ENCODE data around the gene NBPF4. TPM values are rescaled to one million over a fixed set of nuclear protein-coding genes. Genes with fewer than 3 reads are reported as not detected.
"Not testable (repeated sequence)": the region's sequence is repeated elsewhere in the genome, so short reads cannot be mapped to it uniquely, and the experiment has no call there.

The NBPF4 gene
- total RNA-seq: under 1 TPM in 1 of 2 donors, not detected in 1; 0.31 TPM

GRCh38 chr1:108243976-108244375, at the start of gene NBPF4:
TSS of gene NBPF4 (minus strand) at chr1:108244076. CDS start at chr1:108243761, 315 bp downstream.
- not testable (repeated sequence) for H3K27ac Mint-ChIP-seq; ATAC-seq (replicated peaks in 1 of 2); DNase-seq; H3K9me3 Mint-ChIP-seq; H3K36me3 Mint-ChIP-seq (ENCODE audit: insufficient read depth in 2 of 2); H3K4me3 Mint-ChIP-seq; H3K27me3 Mint-ChIP-seq (ENCODE audit: low read depth); H3K4me1 Mint-ChIP-seq (ENCODE audit: low read depth)

DNA sequence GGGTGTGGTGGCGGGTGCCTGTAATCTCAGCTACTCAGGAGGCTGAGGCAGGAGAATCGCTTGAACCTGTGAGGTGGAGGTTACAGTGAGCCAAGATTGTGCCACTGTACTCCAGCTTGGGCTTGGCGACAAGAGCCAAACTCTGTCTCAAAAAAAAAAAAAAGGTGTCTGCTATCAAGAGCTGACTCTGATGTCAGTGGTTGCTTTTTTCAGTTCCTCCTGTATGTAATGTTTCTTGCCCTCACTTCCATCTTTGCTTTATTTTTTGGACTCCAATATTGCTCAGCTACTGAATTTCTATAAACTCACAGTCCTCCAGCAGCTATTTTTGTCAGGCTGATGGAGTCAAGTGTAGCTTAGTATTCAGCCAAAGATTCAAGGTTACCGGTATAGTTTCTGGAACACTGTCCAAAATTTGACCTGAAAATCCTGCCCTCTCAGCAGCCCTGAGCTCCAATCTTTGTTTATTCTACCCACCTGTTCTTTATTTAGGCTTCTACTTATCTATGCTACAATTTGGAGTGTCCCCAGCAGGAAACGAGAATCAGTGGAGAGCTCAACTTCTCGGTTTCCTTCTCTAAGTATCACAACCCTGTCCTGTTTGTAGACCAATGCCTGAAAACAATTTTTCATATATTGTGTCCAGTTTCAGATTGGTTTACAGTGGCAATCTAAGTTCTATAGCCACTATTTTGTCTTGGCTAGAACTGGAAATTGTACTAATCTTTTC, 38.8 kb upstream of the NBPF4 start:
- not testable (repeated sequence) for H3K27me3 Mint-ChIP-seq (ENCODE audit: low read depth); H3K36me3 Mint-ChIP-seq (ENCODE audit: insufficient read depth in 2 of 2); H3K9me3 Mint-ChIP-seq; DNase-seq; H3K4me3 Mint-ChIP-seq; H3K27ac Mint-ChIP-seq; H3K4me1 Mint-ChIP-seq (ENCODE audit: low read depth); ATAC-seq (replicated peaks in 1 of 2)

- not testable (repeated sequence) for H3K9me3 Mint-ChIP-seq
Observed at GRCh38 chr1:108272485-108273327, 28.8 kb upstream of the NBPF4 start.

GRCh38 chr1:108267097-108267496, 23.2 kb upstream of the NBPF4 start:
- H3K4me1 Mint-ChIP-seq (ENCODE audit: low read depth); H3K36me3 Mint-ChIP-seq (ENCODE audit: insufficient read depth in 2 of 2); H3K4me3 Mint-ChIP-seq; H3K9me3 Mint-ChIP-seq; H3K27me3 Mint-ChIP-seq (ENCODE audit: low read depth); DNase-seq; ATAC-seq (replicated peaks in 1 of 2); H3K27ac Mint-ChIP-seq: not testable (repeated sequence)

More at GRCh38 chr1:108272485-108273327, 28.8 kb upstream of the NBPF4 start:
- not testable (repeated sequence) for DNase-seq; H3K4me1 Mint-ChIP-seq (ENCODE audit: low read depth); H3K36me3 Mint-ChIP-seq (ENCODE audit: insufficient read depth in 2 of 2); H3K27ac Mint-ChIP-seq; H3K27me3 Mint-ChIP-seq (ENCODE audit: low read depth); H3K4me3 Mint-ChIP-seq
- ATAC-seq (replicated peaks in 1 of 2): peak; percentile 94 to 95

DNA sequence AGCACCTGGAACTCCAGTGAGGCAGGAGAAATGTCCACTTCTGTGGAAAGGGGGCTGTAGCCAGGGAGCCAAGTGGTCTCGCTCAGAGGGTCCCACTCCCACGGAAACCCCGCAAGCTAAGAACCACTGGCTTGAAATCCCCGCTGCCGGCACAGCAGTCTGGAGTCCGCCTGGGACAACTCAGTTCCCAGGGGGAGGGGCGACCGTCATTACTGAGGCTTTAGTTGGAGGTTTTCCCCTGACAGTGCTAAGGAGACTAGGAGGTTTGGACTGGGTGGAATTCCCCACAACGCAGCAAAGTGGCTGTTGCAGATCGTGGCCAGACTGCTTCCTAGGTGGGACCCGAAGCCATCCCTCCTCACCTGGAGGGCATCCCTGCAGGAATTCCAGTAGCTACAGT, 18.1 kb upstream of the NBPF4 start:
- not testable (repeated sequence) for H3K9me3 Mint-ChIP-seq; ATAC-seq (replicated peaks in 1 of 2); H3K27me3 Mint-ChIP-seq (ENCODE audit: low read depth)

GRCh38 chr1:108261519-108261918, 17.6 kb upstream of the NBPF4 start:
- not testable (repeated sequence) for H3K27ac Mint-ChIP-seq; H3K27me3 Mint-ChIP-seq (ENCODE audit: low read depth); DNase-seq; H3K9me3 Mint-ChIP-seq; ATAC-seq (replicated peaks in 1 of 2); H3K4me1 Mint-ChIP-seq (ENCODE audit: low read depth); H3K4me3 Mint-ChIP-seq; H3K36me3 Mint-ChIP-seq (ENCODE audit: insufficient read depth in 2 of 2)

More for the DNA sequence above, 18.1 kb upstream of the NBPF4 start:
- H3K27ac Mint-ChIP-seq; DNase-seq; H3K4me1 Mint-ChIP-seq (ENCODE audit: low read depth); H3K4me3 Mint-ChIP-seq; H3K36me3 Mint-ChIP-seq (ENCODE audit: insufficient read depth in 2 of 2): not testable (repeated sequence)

DNA sequence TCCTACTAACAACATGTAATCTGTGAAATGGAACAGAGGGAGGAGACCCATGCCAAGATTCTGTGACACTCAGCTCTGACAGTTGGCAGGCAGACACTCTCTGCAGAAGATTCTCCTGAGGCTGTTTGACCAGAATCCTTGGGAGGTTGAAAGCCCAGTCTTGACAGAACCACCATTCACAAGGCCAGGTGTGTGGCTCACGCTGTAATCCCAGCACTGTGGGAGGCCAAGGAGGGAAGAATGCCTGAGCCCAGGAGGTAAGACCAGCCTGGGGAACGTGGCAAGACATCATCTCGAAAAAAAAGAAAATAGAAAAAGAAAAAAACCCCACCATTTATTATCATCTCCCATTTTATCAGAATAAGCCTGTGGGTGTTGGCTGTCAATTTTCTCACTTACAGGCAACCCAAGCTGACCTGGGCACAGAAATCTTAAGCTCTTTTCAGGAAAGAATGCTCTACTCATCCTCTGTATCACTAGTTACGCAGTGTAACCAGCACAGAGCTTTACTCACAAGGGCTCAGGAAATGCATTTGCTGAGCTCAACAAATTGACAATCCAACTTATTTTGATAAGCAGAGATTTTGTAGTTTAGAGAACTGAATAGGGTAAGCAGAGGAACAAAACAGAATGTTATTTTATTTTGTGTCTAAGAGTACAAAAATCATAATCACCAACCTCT, 16.8 kb upstream of the NBPF4 start:
- ATAC-seq (replicated peaks in 1 of 2); H3K27ac Mint-ChIP-seq; H3K9me3 Mint-ChIP-seq; H3K4me1 Mint-ChIP-seq (ENCODE audit: low read depth); H3K36me3 Mint-ChIP-seq (ENCODE audit: insufficient read depth in 2 of 2); H3K27me3 Mint-ChIP-seq (ENCODE audit: low read depth); DNase-seq; H3K4me3 Mint-ChIP-seq: not testable (repeated sequence)

- H3K9me3 Mint-ChIP-seq; H3K4me3 Mint-ChIP-seq; H3K36me3 Mint-ChIP-seq (ENCODE audit: insufficient read depth in 2 of 2); H3K27me3 Mint-ChIP-seq (ENCODE audit: low read depth); DNase-seq; H3K4me1 Mint-ChIP-seq (ENCODE audit: low read depth); H3K27ac Mint-ChIP-seq: not testable (repeated sequence)
- ATAC-seq (replicated peaks in 1 of 2): peak; percentile 97 to 99
Observed at GRCh38 chr1:108255426-108255825, 11.6 kb upstream of the NBPF4 start.

- H3K27me3 Mint-ChIP-seq (ENCODE audit: low read depth); H3K4me1 Mint-ChIP-seq (ENCODE audit: low read depth); H3K27ac Mint-ChIP-seq; ATAC-seq (replicated peaks in 1 of 2); H3K36me3 Mint-ChIP-seq (ENCODE audit: insufficient read depth in 2 of 2); H3K4me3 Mint-ChIP-seq; DNase-seq; H3K9me3 Mint-ChIP-seq: not testable (repeated sequence)
Observed at GRCh38 chr1:108239426-108239825, 4.5 kb downstream of the NBPF4 start.

DNA sequence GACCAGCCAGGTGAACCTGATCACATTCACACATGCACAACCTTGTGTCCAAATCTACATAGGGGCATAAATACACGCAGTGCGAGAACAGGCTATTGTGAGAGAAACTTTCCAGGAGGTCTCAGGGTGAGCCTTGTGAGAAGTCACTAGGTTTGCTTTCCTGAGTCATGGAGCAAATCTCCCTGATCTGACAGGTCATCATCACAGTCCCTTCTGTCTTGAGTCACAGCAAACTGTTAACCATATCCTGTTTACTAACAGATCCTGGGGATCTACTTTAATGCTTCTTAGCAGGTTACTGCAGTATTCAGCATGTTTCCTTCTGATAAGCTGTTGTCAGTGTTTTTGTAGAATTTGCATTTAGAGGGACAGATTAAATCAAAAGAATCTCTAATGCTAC, 8.6 kb downstream of the NBPF4 start:
- not testable (repeated sequence) for H3K4me3 Mint-ChIP-seq; H3K4me1 Mint-ChIP-seq (ENCODE audit: low read depth); H3K9me3 Mint-ChIP-seq; H3K27ac Mint-ChIP-seq; DNase-seq; H3K36me3 Mint-ChIP-seq (ENCODE audit: insufficient read depth in 2 of 2); H3K27me3 Mint-ChIP-seq (ENCODE audit: low read depth)
- peak; percentile 88 to 90 for ATAC-seq (replicated peaks in 1 of 2)

DNA sequence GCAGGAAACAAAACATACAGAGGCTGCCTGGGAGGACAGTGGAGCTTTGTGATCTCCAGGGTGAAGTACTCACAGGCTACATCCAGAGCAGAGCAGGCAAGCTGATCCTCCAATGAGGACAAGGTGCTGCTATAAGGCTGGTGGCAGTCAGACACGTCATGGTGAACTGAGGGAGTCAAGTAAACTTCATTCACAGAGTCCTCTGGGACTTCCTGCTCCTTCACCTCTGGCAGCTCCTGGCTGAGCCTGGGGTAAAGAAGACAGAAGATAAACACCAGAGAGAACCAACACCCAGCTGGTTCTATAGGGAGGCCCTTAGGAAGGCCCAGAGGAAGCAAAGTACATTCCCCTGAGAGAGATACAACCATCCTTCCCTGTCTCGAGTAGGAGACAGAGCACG, 11.7 kb downstream of the NBPF4 start:
- H3K27ac Mint-ChIP-seq: not testable (repeated sequence)

GRCh38 chr1:108229976-108230375, 13.9 kb downstream of the NBPF4 start:
- ATAC-seq (replicated peaks in 1 of 2); H3K36me3 Mint-ChIP-seq (ENCODE audit: insufficient read depth in 2 of 2); H3K27ac Mint-ChIP-seq; H3K27me3 Mint-ChIP-seq (ENCODE audit: low read depth); H3K4me1 Mint-ChIP-seq (ENCODE audit: low read depth); H3K9me3 Mint-ChIP-seq; H3K4me3 Mint-ChIP-seq; DNase-seq: not testable (repeated sequence)

More for the DNA sequence above, 11.7 kb downstream of the NBPF4 start:
- H3K4me1 Mint-ChIP-seq (ENCODE audit: low read depth); H3K9me3 Mint-ChIP-seq; ATAC-seq (replicated peaks in 1 of 2); H3K27me3 Mint-ChIP-seq (ENCODE audit: low read depth); DNase-seq; H3K36me3 Mint-ChIP-seq (ENCODE audit: insufficient read depth in 2 of 2); H3K4me3 Mint-ChIP-seq: not testable (repeated sequence)

- H3K9me3 Mint-ChIP-seq; ATAC-seq (replicated peaks in 1 of 2); H3K27ac Mint-ChIP-seq; H3K36me3 Mint-ChIP-seq (ENCODE audit: insufficient read depth in 2 of 2); H3K4me3 Mint-ChIP-seq; H3K4me1 Mint-ChIP-seq (ENCODE audit: low read depth); DNase-seq: not testable (repeated sequence)
- H3K27me3 Mint-ChIP-seq (ENCODE audit: low read depth): peaks cover 11% of the 10 kb centered on the region
Observed at GRCh38 chr1:108227772-108228171, 16.1 kb downstream of the NBPF4 start.
